Glomerular visceral epithelial cell (primary cell): Measurements from ENCODE around the gene CDH4.
"Not testable (repeated sequence)": the region's sequence is repeated elsewhere in the genome, so short reads cannot be mapped to it uniquely, and the experiment has no call there.

Experiments used
- DNase-seq: peaks from one replicate; pipeline ENCODE4 v3.0.0-alpha.2; 2016; ENCODE audit errors: extremely low spot score

CDH4 gene

DNA sequence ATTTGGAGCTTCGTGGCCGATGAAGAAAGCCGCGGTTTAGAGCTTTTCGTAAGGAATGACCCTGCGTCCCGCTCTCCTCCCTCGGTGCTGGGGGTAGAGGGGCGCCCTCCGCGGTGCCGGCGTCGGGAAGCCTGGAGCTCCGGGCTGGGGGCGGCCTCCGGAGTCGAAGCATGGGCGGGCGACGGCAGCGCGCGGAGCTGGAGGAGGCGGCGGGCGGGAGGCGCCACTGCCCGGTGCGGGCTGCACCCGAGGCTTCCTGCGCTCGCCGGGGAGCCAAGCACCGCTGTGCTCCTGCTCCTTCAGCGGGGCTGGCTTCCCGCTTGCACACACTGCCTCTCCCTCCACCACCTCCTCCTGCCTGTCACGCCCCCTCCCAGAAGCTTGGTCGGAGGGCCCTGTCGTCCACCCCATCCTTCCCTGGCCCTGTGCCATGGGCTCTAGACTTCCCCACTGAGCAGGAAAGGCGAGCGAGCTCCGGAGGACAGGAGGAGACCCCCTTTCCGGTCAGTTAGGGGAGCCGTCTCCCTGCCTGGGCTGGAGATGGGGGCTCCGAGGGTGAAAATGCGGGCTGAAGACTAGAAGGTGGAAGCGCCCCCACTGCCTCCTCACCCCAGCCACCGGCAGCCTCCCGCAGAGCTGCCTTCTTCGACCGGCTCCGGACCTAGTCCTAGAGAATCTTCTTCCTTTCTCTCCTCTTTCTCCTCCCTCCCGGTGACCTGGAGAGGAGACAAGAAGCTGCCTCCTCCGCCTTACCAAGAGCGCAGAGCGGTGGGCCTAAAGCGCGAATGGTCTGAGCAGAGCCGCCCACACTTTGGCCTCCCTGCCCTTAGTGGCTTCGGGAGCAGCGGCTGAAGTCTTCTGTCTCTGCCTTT, 1.8 kb downstream of the CDH4 start:
- peak; percentile 32 for DNase-seq

DNA sequence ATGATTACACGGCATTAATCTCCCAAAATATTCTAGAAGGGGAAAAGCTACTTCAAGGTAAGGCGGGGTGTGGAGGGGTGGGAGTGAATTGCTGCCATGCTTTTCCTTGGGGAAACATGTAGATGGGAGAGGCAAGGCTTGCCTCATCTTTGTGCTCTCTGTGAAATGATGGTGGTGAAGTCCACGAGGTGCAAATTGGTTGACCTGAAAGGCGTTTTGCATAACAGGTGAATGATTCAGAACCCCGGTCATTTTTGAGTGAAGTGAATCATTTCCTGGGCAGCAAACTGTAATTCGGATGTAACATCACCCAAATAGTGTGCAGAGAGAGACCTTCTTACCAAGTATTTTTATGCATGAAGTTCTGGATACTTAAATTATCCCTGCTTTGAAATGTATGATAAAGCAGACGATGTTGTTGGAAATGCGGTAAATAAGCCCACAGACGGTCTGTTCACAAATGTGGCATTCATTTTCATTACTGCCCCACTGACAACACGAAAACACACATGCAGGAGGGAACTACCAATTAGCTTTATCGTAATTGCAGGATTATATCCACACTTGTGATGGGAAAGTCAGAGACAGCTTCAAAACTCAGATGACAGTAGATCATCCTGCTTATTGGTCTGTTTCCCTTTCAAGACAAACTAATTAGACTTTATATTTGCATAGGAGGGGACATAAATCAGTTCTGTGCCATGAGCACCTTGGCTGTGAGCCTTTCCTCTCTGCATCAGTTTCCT, 3.0 kb downstream of the CDH4 start:
- peak; percentile 26 for DNase-seq

DNA sequence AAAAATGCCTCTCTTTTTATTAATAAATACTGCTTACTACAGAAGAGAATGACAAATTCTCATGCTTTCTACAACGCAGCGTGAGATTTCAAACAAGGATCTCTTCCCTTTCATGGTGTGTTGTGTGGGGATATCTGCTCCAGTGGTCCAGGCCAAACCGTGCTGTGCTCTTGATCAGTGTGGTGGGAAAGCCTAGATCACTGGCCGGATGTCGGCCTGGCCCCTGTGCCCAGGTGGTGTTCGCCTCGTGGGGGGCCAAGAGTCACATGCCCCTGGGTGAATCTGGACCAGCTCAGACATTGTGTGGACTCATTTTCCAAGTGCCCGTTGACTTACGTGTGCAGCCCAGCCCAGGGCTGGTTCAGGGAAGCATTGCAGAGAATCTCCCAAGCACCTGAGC, 4.3 kb downstream of the CDH4 start:
- no peak for DNase-seq

DNA sequence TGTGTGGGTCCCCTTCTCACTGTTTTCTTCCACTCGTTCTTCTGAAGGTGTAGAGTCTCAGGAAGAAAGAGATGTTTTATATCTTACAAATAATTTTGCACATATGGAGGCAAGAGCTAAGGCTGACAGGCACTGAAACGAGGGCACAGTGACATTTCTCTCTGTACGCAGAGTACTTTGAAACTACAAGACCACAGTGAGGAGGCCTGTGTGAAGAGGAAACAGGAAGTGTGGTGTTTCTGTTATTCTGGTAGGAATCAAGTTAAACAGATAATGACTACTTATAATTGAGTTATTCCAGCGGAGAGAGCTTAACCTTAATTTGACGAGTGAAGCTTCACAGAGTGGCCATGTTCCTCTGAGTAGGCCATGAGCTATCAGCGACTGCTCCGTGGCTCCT, 4.8 kb downstream of the CDH4 start:
- no peak for DNase-seq

GRCh38 chr20:61257611-61258010, 5.5 kb downstream of the CDH4 start:
- no peak for DNase-seq

DNA sequence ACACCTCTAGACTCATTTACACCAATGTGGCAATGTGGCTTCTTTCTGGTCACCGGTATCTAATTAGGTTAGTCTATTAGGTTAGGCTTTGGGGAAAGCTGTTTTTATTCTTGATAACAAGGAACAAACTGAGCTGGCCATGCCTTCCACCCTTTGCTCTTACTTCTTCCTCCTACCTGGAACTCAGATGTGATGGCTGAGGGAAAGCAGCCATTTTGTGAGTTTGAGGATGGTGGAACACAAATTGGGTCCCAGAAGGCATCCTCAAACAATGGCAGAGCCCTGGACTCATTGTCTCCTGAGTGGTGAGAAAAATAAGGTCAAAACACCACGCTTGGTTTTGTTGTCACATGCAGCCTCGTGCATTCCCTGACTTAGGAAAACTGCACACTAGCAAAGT, 7.7 kb downstream of the CDH4 start:
- DNase-seq: no peak

GRCh38 chr20:61260905-61261304, 8.8 kb downstream of the CDH4 start:
- no peak for DNase-seq

- DNase-seq: no peak
Observed at GRCh38 chr20:61262036-61262435, 10.0 kb downstream of the CDH4 start.

- no peak for DNase-seq
Observed at GRCh38 chr20:61262514-61262913, 10.5 kb downstream of the CDH4 start.

- peak; percentile 44 for DNase-seq
Observed at GRCh38 chr20:61263084-61263695, 11.1 kb downstream of the CDH4 start.

- no peak for DNase-seq
Observed at GRCh38 chr20:61263938-61264337, 11.9 kb downstream of the CDH4 start.

- no peak for DNase-seq
Observed at GRCh38 chr20:61267241-61267640, 15.2 kb downstream of the CDH4 start.

- no peak for DNase-seq
Observed at GRCh38 chr20:61268024-61268423, 16.0 kb downstream of the CDH4 start.

DNA sequence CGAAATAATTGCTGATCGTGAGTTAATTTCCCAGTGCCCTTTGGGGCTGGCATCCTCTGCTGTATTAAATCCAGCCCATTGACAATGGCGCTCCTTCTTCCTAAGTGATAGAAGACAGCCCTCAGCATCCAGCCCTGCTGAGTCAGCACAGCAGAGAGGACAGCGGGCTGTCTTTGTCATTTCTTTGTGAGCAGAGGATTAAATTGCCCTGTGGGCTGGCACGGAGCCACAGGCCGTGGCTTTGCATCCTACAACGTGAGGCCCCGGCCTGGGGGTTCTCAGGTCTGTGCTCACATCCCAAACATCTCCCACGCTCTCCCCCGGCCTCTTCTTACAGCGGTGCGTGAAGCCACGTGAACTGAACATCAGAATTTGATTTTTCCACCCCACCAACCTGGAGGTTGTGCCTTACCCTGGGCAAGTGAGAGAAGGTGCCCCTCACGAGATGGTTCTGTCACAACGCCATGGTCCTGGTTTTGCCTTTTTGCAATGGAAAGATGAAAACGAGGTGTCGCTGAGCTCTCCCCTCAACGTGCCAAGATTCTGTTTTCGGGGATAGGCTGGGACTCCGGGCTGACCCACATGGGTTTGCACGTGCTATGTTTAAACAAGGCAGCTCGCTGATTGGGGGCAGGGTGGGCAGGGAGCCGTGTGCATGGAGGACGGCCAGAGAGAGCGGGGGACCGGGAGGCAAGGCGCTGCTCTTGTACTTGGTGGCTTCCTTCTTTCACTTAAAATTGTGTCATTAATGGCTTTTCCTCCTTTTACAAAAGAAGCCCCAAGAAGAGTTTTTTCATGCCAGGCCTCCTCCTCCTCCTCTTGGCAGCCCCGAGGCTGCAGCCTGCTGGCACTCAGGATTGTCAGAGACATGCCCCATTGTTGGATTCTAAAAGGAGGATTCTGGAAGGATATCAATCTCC, 19.5 kb downstream of the CDH4 start:
- peak; percentile 25 for DNase-seq

DNA sequence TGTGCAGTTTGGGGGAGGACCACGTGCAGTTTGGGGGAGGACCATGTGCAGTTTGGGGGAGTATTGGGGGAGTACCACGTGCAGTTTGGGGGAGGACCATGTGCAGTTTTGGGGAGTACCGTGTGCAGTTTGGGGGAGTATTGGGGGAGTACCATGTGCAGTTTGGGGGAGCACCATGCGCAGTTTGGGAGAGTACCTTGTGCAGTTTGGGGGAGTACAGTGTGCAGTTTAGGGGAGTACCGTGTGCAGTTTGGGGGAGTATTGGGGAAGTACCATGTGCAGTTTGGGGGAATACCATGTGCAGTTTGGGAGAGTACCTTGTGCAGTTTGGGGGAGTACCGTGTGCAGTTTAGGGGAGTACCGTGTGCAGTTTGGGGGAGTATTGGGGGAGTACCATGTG, 21.0 kb downstream of the CDH4 start:
- DNase-seq: not testable (repeated sequence)

DNA sequence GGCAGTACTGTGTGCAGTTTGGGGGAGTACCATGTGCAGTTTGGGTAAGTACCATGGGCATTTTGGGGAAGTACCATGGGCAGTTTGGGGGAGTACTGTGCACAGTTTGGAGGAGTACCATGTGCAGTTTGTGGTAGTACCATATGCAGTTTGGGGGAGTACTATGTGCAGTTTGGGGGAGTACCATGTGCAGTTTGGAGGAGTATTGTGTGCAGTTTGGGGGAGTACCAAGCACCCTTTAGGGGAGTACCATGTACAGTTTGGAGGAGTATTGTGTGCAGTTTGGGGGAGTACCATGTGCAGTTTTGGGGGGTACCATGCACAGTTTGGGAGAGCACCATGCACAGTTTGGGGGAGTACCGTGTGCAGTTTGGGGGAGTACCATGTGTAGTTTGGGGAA, 21.6 kb downstream of the CDH4 start:
- DNase-seq: not testable (repeated sequence)

GRCh38 chr20:61274326-61274725, 22.3 kb downstream of the CDH4 start:
- no peak for DNase-seq

- no peak for DNase-seq
Observed at GRCh38 chr20:61278296-61278695, 26.2 kb downstream of the CDH4 start.

- no peak for DNase-seq
Observed at GRCh38 chr20:61279621-61280150, 27.6 kb downstream of the CDH4 start.

GRCh38 chr20:61280217-61280980, 28.3 kb downstream of the CDH4 start:
- DNase-seq: no peak
